ENCODE measurements around the gene SYT10.
"Not testable (repeated sequence)": the region's sequence is repeated elsewhere in the genome, so short reads cannot be mapped to it uniquely, and the experiment has no call there.

SYT10 gene

DNA sequence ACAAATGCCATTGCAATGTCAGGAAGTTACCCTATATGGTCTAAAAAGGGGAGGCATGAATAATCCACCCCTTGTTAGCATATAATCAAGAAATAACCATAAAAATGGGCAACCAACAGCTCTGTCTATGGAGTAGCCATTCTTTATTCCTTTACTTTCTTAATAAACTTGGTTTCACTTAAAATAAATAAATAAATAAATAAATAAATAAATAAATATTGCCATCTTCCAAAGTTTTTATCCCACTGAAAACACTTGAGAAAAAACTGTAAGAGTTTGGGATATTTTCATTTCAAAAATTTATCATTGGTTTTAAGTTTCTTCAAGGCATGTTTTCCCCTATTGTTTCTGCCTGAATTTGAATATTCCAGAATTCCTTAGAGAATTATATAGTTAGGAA, 89.8 kb downstream of the SYT10 start:
- DNase-seq (ENCODE audit: low spot score): no peak

- not testable (repeated sequence) for DNase-seq (ENCODE audit: low spot score)
Measured at GRCh38 chr12:33331961-33332398, 107.6 kb downstream of the SYT10 start.

- no peak for DNase-seq (ENCODE audit: low spot score)
Measured at GRCh38 chr12:33330940-33331339, 108.7 kb downstream of the SYT10 start.

All from GM03348 (cell line).